Fibroblast of skin of abdomen (primary cell): Measurements from ENCODE around the gene RNF39.

Experiments
- DNase-seq: peaks from one replicate; pipeline ENCODE4 v3.0.0-alpha.2; 2013

The RNF39 gene

GRCh38 chr6:30096829-30097228 is 21.3 kb upstream of the RNF39 start:
- no peak for DNase-seq

DNA sequence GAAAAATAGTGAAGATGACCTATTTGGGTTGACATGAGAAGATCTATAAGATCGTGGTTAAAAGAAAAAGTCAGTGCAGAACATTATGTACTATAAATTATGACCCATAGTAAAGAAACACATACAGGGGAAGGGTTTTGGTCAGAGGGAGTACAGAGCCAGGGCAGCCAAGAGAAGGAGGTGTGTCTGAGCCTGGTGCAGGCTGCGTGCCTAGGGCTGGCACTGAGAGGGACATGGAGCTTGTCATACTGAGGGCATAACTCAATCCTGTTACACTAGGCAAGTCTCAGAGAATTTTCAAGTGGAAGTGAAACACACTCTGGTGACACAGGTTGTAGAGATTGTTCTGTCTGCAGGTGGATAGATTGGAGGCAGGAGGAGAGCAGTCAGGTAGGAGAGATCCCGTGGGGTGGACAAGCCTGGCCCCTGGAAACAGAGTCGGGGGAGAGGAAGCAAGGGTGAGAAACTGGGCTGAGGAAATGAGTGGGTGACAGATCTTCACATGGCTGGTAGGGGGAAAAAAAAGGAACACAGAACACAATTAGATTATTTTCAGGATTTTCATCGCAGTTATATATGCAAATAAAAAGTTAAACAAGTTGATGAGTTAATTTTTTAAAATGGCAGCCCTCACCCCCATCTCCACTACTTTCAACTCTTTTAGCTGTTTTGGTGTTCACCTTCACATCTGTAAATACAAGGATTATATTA is 18.5 kb upstream of the RNF39 start:
- no peak for DNase-seq

- DNase-seq = no peak
Measured at GRCh38 chr6:30092852-30093543, 17.4 kb upstream of the RNF39 start.

DNA sequence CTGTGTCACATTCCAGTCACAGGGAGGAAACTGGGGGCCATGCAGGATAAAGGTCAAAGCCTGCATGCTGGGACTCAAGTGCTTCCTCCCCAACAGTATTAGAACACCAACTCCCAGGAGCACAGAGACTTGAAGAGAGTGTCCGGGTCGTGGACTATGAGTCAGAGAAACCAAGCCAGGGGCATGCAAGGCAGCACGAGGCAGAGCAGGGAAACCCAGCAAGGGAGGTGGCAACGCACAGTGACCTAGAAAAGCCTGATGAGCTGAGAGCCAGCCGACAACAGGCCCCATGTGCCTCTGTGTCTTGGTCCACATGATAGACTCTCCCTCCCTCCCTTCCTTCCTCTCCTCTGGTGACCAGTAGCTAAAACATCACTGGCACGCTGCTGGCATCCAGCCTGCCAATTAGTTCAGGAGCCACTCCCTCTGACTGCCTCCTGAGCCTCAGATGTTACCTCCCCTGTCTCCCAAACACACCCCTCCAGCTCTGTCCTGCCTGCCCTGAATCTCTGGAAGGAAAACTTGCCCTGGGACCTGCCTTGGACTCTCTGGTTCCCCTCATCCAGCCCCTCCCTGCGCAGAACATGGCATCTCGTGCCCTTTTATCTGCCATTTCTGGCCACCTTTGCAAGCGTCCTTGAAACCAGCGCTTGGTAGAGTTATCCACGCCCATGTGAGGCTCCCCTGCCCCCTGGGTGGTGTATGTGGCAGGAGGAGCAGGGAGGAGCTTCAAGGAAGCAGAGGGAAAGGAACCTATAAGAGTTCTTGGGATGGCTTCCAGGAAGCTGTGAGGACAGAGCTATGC is 16.2 kb upstream of the RNF39 start:
- peak; percentile 63 for DNase-seq

DNA sequence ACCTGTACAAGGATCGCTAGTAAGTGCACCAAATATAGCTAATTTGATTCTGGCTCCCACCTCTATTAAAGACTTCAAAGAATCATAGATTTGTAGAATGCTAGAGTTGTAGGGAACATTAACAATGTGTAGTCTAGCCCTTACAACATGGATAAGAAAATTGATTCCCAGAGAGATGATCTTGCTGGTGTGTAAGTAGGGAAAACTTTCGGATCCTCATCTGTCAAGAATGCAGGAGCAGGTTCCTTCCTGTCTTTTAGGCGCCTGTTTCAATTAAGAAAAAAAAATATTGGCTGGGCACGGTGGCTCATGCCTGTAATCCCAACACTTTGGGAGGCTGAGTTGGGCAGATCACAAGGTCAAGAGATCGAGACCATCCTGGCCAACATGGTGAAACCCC is 12.3 kb upstream of the RNF39 start:
- no peak for DNase-seq

DNA sequence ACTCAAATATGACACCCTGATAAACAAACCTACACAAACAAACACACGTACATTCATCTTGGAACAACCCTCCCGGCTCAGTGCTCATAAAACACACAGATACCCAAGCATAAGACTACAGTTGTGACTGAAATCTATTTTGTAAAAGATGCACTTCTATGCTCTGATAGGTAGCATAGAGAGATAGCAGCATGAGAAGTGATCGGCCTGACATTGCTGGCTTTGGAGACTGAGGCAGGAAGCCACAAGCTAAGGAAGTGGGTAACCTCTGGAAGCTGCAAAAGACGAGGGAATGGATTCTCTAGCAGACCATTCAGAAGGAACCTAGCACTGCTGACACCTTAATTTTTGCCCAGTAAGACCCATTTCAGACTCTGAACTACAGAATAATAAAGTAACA is 1.6 kb upstream of the RNF39 start:
- DNase-seq = no peak

DNA sequence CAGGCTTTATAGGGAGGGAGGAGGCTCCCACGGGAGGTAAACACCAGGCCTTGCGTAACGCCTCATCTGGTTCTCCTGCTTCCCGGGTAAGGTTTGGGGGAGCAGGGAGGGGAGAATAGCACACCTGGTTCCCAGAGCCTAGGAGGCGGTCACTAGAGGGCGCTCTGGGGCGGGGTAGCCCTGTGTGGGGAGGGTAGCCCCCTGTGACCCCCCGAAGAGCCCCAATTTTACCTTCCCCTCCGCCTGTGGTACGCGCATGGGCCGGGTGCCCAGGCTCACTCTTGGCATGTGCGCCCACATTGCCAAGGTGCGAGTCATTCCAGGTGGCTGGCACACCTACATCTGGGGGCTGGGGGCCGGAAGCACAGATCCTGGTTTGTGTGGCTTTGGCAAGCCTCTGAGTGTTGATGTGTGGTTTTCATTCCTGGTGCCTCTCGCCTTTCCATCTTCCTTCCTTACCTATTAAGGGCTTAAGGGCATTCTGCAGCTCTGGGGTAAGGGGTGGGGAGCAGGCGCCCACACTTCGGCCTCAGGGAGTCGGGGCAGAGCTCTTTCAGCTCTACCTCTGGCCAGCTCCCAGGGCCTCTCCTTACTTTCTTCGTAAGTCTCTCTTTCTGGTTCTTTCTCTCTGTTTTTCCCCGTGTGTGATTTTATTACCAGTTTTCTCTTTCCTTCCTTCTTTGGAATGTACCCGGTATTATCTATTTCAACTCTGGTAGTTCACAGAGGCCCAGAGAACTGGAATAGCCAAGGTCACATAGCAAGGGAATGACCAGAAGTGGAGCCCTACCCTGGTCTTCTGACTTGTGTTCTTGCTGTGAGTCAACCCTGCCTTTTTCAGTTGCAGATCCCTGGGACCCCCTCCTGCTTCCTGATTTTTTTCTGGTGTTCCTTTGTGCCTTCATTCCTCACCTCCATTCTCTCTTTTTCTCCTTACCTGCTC is 492 bp upstream of the RNF39 start:
- DNase-seq = no peak

DNA sequence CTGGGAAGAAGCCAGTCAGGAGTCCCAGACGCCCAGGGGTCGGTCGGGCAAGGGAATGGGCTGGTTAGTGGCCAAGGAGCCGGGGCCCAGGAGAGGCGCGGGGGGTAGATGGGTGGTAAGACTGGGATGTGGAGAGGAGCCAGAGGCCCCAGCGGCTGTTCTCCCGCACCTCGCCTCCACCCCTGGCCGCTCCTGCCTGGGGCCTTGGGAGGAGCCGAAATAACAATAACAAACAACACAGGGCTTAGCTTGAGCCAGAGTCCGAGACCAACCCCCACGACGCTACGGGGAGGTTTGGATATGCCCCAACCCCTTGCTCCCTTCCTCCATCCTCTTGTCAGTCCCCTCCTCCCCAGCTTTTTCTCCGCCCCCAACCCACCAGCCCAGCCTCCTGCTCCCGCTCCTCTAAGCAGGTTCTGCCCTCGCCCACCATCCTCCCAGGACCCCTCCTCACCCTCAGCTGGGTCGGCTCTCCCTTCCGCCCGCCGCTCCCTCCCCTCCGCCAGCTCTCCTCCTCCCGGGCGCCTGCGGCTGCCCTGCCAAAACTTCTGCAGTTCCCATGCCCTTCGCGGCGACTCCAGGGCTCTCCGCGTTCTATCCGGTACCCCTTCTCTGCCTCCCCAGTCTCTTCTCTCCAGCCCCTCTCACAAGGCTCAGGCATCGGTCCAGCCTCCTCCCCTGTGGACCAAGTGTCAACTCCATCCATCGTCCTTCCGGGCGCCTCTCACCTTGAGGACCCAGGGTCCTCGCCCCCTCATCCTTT is 1.1 kb downstream of the RNF39 start:
- DNase-seq = no peak

GRCh38 chr6:30073489-30074235 is 1.9 kb downstream of the RNF39 start:
- no peak for DNase-seq

- no peak for DNase-seq
Measured at GRCh38 chr6:30071858-30072257, 3.7 kb downstream of the RNF39 start.

GRCh38 chr6:30071081-30071818 is 4.3 kb downstream of the RNF39 start:
- peak; percentile 32 for DNase-seq

- DNase-seq = no peak
Measured at GRCh38 chr6:30067460-30068139, 8.0 kb downstream of the RNF39 start.

- peak; percentile 99 for DNase-seq
Measured at GRCh38 chr6:30066577-30067459, 8.8 kb downstream of the RNF39 start, which contains the start of gene PPP1R11. TSS of gene PPP1R11 (plus strand) at chr6:30067198. CDS start at chr6:30067411, 213 bp downstream.

DNA sequence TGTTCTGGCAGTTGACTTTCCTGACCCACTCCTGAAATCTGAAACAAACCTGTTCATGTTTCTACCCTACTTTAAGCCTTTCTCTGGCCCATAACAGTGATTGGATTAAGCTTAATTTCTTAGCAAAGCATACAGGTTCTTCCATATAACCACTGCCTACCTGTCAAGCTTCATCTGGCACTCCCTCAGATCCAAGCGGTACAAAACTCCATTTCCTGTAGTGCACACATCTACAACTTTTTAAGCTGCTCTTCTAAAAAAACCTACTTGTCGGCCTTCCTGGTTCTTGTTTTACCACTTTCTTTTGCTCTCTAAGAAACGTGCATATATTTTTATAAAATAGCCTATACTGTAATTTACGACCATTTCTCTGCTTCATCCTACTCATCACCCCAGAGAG is 9.5 kb downstream of the RNF39 start:
- no peak for DNase-seq

GRCh38 chr6:30063315-30063714 is 12.3 kb downstream of the RNF39 start:
- DNase-seq = no peak

- no peak for DNase-seq
Measured at GRCh38 chr6:30062471-30063178, 12.9 kb downstream of the RNF39 start.

- DNase-seq = no peak
Measured at GRCh38 chr6:30061858-30062458, 13.6 kb downstream of the RNF39 start.
